HCT116 (cell line): Measurements from ENCODE around the gene CCDC39. TPM values are rescaled to one million over a fixed set of nuclear protein-coding genes. Genes with fewer than 3 reads are reported as not detected.

Source experiments
- ATAC-seq: fragments of 200-7000 bp; cut with Tn5 transposase; 2 replicates; pipeline ENCODE4 v1.9.1; 2020; ENCODE audit warnings: mild to moderate bottlenecking, moderate library complexity
- BruUV-seq: library from RNA; stranded (reverse); fragments of 400-500 nt; replicated peaks from 2 replicates; lab custom pipeline; 2021; lab: Mats Ljungman, UMichigan
- CTCF ChIA-PET: fragments of 300-600 bp; sonication (Branson Sonifier 250); formaldehyde crosslinking; loops from one replicate; lab custom pipeline; 2021; ENCODE audit warnings: antibody characterized with exemption; lab: Charles Lee
- POLR2A ChIA-PET: fragments of 300-600, 350-600 bp; sonication (Branson Sonifier 250); formaldehyde crosslinking; loops from one replicate; lab custom pipeline; 2021; ENCODE audit warnings: antibody characterized with exemption; lab: Charles Lee
- RAD21 ChIA-PET, 2 experiments: fragments of 300-600 bp; sonication (Branson Sonifier 250); formaldehyde crosslinking; loops; one replicate each; lab custom pipeline; 2023; ENCODE audit warnings: low total read pairs in 2 of 2; ENCODE audit not compliant: uncharacterized antibody in 2 of 2, unreplicated experiment in 2 of 2, low non-redundant PET in 1 of 2; lab: Charles Lee
- DNase-seq: peaks from one replicate; pipeline ENCODE4 v3.0.0-alpha.2; 2010; ENCODE audit warnings: low read depth, low spot score
- H2AFZ ChIP-seq: fragments of 200-600 bp; shearing (Covaris generic), sonication (generic); 2 replicates; pipeline ENCODE4 v1.6.1; 2017; ENCODE audit warnings: low read depth, mixed run types, mixed read lengths, antibody characterized with exemption, low read length; ENCODE audit not compliant: poor library complexity, severe bottlenecking
- H3K27ac ChIP-seq: 2 replicates; pipeline ENCODE4 v1.5.1; 2012; ENCODE audit warnings: low read depth, low read length
- H3K27me3 ChIP-seq: fragments of 200-600 bp; sonication (generic); 2 replicates; pipeline ENCODE4 v1.6.1; 2016; ENCODE audit warnings: mixed run types, low read length, mixed read lengths; ENCODE audit not compliant: insufficient read depth
- H3K36me3 ChIP-seq, 2 experiments: fragments of 200-500 bp in 1 of 2; fragments of 200-600 bp in 1 of 2; sonication (Bioruptor generic) in 1 of 2; sonication (generic) in 1 of 2; 2 replicates each; pipeline versions ENCODE4 v1.5.1 to v1.6.1; 2014 to 2016; ENCODE audit warnings: low read length in 2 of 2, inconsistent platforms in 1 of 2, mixed read lengths in 1 of 2, mixed run types in 1 of 2; ENCODE audit not compliant: insufficient read depth in 2 of 2, control insufficient read depth in 1 of 2
- H3K4me1 ChIP-seq, 2 experiments: fragments of 200-600 bp in 1 of 2; sonication (generic) in 1 of 2; 2 replicates each; pipeline versions ENCODE4 v1.5.1 to v1.6.1; 2012 to 2017; ENCODE audit warnings: low read length in 2 of 2, inconsistent platforms in 1 of 2, mild to moderate bottlenecking in 1 of 2, mixed read lengths in 1 of 2, mixed run types in 1 of 2, moderate library complexity in 1 of 2; ENCODE audit not compliant: insufficient read depth in 2 of 2, control insufficient read depth in 1 of 2
- H3K4me2 ChIP-seq: fragments of 200-600 bp; sonication (generic); 2 replicates; pipeline ENCODE4 v1.6.1; 2017; ENCODE audit warnings: mixed run types, low read length, mixed read lengths
- H3K4me3 ChIP-seq, 2 experiments: fragments of 200-600 bp in 1 of 2; sonication (generic) in 1 of 2; replicated peaks in 1 of 2; 2 replicates each; pipeline ENCODE4 v1.5.1; 2011 to 2016; ENCODE audit warnings: low read length in 2 of 2, control low read depth in 1 of 2, low read depth in 1 of 2, mild to moderate bottlenecking in 1 of 2, mixed read lengths in 1 of 2, mixed run types in 1 of 2
- H3K79me2 ChIP-seq: fragments of 200-600 bp; sonication (generic); 2 replicates; pipeline ENCODE4 v1.6.1; 2017; ENCODE audit warnings: mild to moderate bottlenecking, mixed run types, low read length, moderate library complexity, mixed read lengths; ENCODE audit not compliant: insufficient read depth
- H3K9ac ChIP-seq: fragments of 200-600 bp; sonication (generic); 2 replicates; pipeline ENCODE4 v1.6.1; 2016; ENCODE audit warnings: low read length, mixed read lengths
- H3K9me2 ChIP-seq: fragments of 200-600 bp; sonication (generic), shearing (Covaris generic); 2 replicates; pipeline ENCODE4 v1.6.1; 2017; ENCODE audit warnings: mixed run types, mild to moderate bottlenecking, moderate library complexity; ENCODE audit not compliant: insufficient read depth
- H3K9me3 ChIP-seq, 2 experiments: fragments of 200-500 bp in 1 of 2; fragments of 200-600 bp in 1 of 2; sonication (Bioruptor generic) in 1 of 2; sonication (generic) in 1 of 2; 2 replicates each; pipeline ENCODE4 v1.6.1; 2014 to 2017; ENCODE audit warnings: low read length in 2 of 2, mixed read lengths in 2 of 2, inconsistent platforms in 1 of 2, low read depth in 1 of 2, mild to moderate bottlenecking in 1 of 2, mixed run types in 1 of 2, moderate library complexity in 1 of 2; ENCODE audit not compliant: control insufficient read depth in 1 of 2, insufficient read depth in 1 of 2
- H4K20me1 ChIP-seq: fragments of 200-600 bp; sonication (generic), shearing (Covaris generic); 2 replicates; pipeline ENCODE4 v1.6.1; 2017; ENCODE audit warnings: mixed run types, mild to moderate bottlenecking, moderate library complexity; ENCODE audit not compliant: insufficient read depth
- CBX3 ChIP-seq: IDR thresholded peaks from 2 replicates; pipeline ENCODE4 v1.6.1; 2012; ENCODE audit warnings: low read depth
- ELF1 ChIP-seq: IDR thresholded peaks from 2 replicates; pipeline ENCODE4 v1.6.1; 2012; ENCODE audit warnings: low read depth, borderline replicate concordance
- POLR2AphosphoS5 ChIP-seq: IDR thresholded peaks from 2 replicates; pipeline ENCODE4 v1.6.1; 2011; ENCODE audit warnings: mild to moderate bottlenecking, low read depth, low read length, moderate library complexity
- SRF ChIP-seq: IDR thresholded peaks from 2 replicates; pipeline ENCODE4 v1.6.1; 2012; ENCODE audit warnings: low read depth
- TCF7L2 ChIP-seq: IDR thresholded peaks from 2 replicates; pipeline ENCODE4 v1.7.0; 2011; ENCODE audit warnings: borderline replicate concordance, inconsistent platforms; ENCODE audit not compliant: insufficient read depth, insufficient read length; ENCODE audit errors: extremely low read depth
- ZFX ChIP-seq: fragments of 450-650 bp; IDR thresholded peaks from 2 replicates; pipeline ENCODE4 v1.6.1; 2017
- ZNF274 ChIP-seq: fragments of 200-500 bp; sonication (Bioruptor generic); IDR thresholded peaks from 2 replicates; pipeline ENCODE4 v1.6.1; 2014; ENCODE audit warnings: mild to moderate bottlenecking, low read depth, low read length, inconsistent platforms
- intact Hi-C: fragments of 100-400 bp; cut with micrococcal nuclease; formaldehyde crosslinking; loops from 2 replicates; pipeline ENCODE4 v1.10.0; 2022
- total RNA-seq: library from RNA; stranded (reverse); gene quantifications from one replicate; pipeline ENCODE4 v1.2.1, GENCODE V29; 2021; ENCODE audit not compliant: unreplicated experiment
- TF ChIP-seq, protein P1 (sequence below): IDR thresholded peaks from 2 replicates; pipeline ENCODE4 v1.6.1; 2012; ENCODE audit warnings: low read depth

The CCDC39 gene
- total RNA-seq, 1 experiment from 2014 or later: not detected

- TF ChIP-seq POLR2AphosphoS5 (no peak), ZNF274 (no peak), ELF1 (no peak), SRF (no peak), TCF7L2 (no peak), ZFX (no peak)
- TF ChIP-seq, protein P1, sequence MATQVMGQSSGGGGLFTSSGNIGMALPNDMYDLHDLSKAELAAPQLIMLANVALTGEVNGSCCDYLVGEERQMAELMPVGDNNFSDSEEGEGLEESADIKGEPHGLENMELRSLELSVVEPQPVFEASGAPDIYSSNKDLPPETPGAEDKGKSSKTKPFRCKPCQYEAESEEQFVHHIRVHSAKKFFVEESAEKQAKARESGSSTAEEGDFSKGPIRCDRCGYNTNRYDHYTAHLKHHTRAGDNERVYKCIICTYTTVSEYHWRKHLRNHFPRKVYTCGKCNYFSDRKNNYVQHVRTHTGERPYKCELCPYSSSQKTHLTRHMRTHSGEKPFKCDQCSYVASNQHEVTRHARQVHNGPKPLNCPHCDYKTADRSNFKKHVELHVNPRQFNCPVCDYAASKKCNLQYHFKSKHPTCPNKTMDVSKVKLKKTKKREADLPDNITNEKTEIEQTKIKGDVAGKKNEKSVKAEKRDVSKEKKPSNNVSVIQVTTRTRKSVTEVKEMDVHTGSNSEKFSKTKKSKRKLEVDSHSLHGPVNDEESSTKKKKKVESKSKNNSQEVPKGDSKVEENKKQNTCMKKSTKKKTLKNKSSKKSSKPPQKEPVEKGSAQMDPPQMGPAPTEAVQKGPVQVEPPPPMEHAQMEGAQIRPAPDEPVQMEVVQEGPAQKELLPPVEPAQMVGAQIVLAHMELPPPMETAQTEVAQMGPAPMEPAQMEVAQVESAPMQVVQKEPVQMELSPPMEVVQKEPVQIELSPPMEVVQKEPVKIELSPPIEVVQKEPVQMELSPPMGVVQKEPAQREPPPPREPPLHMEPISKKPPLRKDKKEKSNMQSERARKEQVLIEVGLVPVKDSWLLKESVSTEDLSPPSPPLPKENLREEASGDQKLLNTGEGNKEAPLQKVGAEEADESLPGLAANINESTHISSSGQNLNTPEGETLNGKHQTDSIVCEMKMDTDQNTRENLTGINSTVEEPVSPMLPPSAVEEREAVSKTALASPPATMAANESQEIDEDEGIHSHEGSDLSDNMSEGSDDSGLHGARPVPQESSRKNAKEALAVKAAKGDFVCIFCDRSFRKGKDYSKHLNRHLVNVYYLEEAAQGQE: no peak
These were observed 1.1 kb downstream of the CCDC39 start (continued) for GRCh38 chr3:180678231-180678630.

- Histone ChIP-seq H3K9ac (no peak overlapping the region), H3K79me2 (no peaks in the 10 kb centered on the region), H3K4me2 (no peak overlapping the region), H3K4me3 (no peak overlapping the region), H3K9me2 (no peaks in the 10 kb centered on the region), H4K20me1 (no peaks in the 10 kb centered on the region), H2AFZ (no peak overlapping the region), H3K27me3 (peaks cover 6% of the 10 kb centered on the region; the same call in 1 of the 2 replicates), H3K4me1 (no peaks in the 10 kb centered on the region), H3K36me3 (no peaks in the 10 kb centered on the region), H3K27ac (no peak overlapping the region), H3K9me3 (no peaks in the 10 kb centered on the region)
- ChIA-PET RAD21 (no interaction called here), POLR2A (no interaction called here), CTCF (no interaction called here)
- DNase-seq: no peak
- ATAC-seq: no peak
- intact Hi-C loops: no loop called here
- TF ChIP-seq CBX3: no peak
- BruUV-seq: no TSS peak
These were observed 17.8 kb downstream of the CCDC39 start for GRCh38 chr3:180661444-180661843.
